OCI-LY1 (cell line): ENCODE data around the gene TCP11.

ENCODE experiments used
- H2AFZ ChIP-seq: fragments of 200-600 bp; sonication (generic), shearing (Covaris generic); 2 replicates; pipeline ENCODE4 v1.6.0; 2014; ENCODE audit warnings: antibody characterized with exemption, mild to moderate bottlenecking, low read length
- H3F3A ChIP-seq: fragments of 200-600 bp; sonication (generic), shearing (Covaris generic); 2 replicates; pipeline ENCODE4 v1.6.0; 2014; ENCODE audit warnings: mild to moderate bottlenecking, antibody characterized with exemption, low read length, moderate library complexity; ENCODE audit not compliant: insufficient read depth
- H3K27ac ChIP-seq: fragments of 200-600 bp; sonication (generic); 2 replicates; pipeline ENCODE4 v1.5.1; 2014; ENCODE audit warnings: low read length, mixed run types, mild to moderate bottlenecking, low read depth; ENCODE audit not compliant: poor library complexity, severe bottlenecking
- H3K27me3 ChIP-seq: fragments of 200-600 bp; sonication (generic); 2 replicates; pipeline ENCODE4 v1.6.0; 2014; ENCODE audit warnings: antibody characterized with exemption, mild to moderate bottlenecking, low read length, moderate library complexity; ENCODE audit not compliant: insufficient read depth
- H3K36me3 ChIP-seq: fragments of 200-600 bp; sonication (generic); 2 replicates; pipeline ENCODE4 v1.6.1; 2014; ENCODE audit warnings: mild to moderate bottlenecking, antibody characterized with exemption, low read length, moderate library complexity, mixed read lengths; ENCODE audit not compliant: insufficient read depth
- H3K4me1 ChIP-seq: fragments of 200-600 bp; sonication (generic); 2 replicates; pipeline ENCODE4 v1.5.1; 2014; ENCODE audit warnings: mild to moderate bottlenecking, low read length, moderate library complexity; ENCODE audit not compliant: insufficient read depth, severe bottlenecking
- H3K4me2 ChIP-seq: fragments of 200-600 bp; sonication (generic), shearing (Covaris generic); 2 replicates; pipeline ENCODE4 v1.6.1; 2014; ENCODE audit warnings: low read length
- H3K4me3 ChIP-seq: fragments of 200-600 bp; sonication (generic); 2 replicates; pipeline ENCODE4 v1.5.1; 2014; ENCODE audit warnings: low read length, low read depth, mild to moderate bottlenecking, mixed read lengths; ENCODE audit not compliant: poor library complexity, severe bottlenecking
- H3K79me2 ChIP-seq: fragments of 200-600 bp; shearing (Covaris generic); 2 replicates; pipeline ENCODE4 v1.6.1; 2016; ENCODE audit warnings: mixed run types, low read length, mixed read lengths; ENCODE audit not compliant: insufficient read depth
- H3K9ac ChIP-seq: fragments of 200-600 bp; sonication (generic), shearing (Covaris generic); 2 replicates; pipeline ENCODE4 v1.6.1; 2014; ENCODE audit warnings: mild to moderate bottlenecking, low read length, mixed read lengths
- H3K9me2 ChIP-seq: fragments of 200-600 bp; sonication (generic), shearing (Covaris generic); 2 replicates; pipeline ENCODE4 v1.6.1; 2014; ENCODE audit warnings: low read depth, mild to moderate bottlenecking, low read length, mixed read lengths
- H3K9me3 ChIP-seq: fragments of 200-600 bp; shearing (Covaris generic); 2 replicates; pipeline ENCODE4 v1.6.1; 2014; ENCODE audit warnings: low read length, mixed read lengths
- H4K20me1 ChIP-seq: fragments of 200-600 bp; sonication (generic), shearing (Covaris generic); 2 replicates; pipeline ENCODE4 v1.6.0; 2016; ENCODE audit warnings: mild to moderate bottlenecking, low read length; ENCODE audit not compliant: insufficient read depth
- EZH2 ChIP-seq: fragments of 200-600 bp; sonication (generic), shearing (Covaris generic); IDR thresholded peaks from 2 replicates; pipeline ENCODE4 v1.8.0; 2017; ENCODE audit warnings: borderline replicate concordance, mixed run types, mild to moderate bottlenecking, antibody characterized with exemption, low read length, moderate library complexity, mixed read lengths
- TF ChIP-seq, protein P1 (sequence below): fragments of 200-600 bp; sonication (generic), shearing (Covaris generic); IDR thresholded peaks from 2 replicates; pipeline ENCODE4 v1.5.1; 2017; ENCODE audit warnings: mild to moderate bottlenecking, antibody characterized with exemption, low read length, moderate library complexity, mixed read lengths

Gene TCP11

GRCh38 chr6:35174088-35174434 lies 32.9 kb upstream of the TCP11 start:
- Histone ChIP-seq H3K4me3 (no peak overlapping the region), H3K4me1 (no peaks in the 10 kb centered on the region), H3K9ac (no peak overlapping the region), H4K20me1 (no peaks in the 10 kb centered on the region), H3K9me3 (no peaks in the 10 kb centered on the region), H3K27ac (no peak overlapping the region), H3K4me2 (no peak overlapping the region), H3K36me3 (no peaks in the 10 kb centered on the region), H3K79me2 (no peaks in the 10 kb centered on the region), H3K9me2 (no peaks in the 10 kb centered on the region), H2AFZ (no peak overlapping the region), H3F3A (no peaks in the 10 kb centered on the region), H3K27me3 (0 out of 2 replicates have a peak, but pooled peaks cover 5% of the 10 kb centered on the region)
- TF ChIP-seq EZH2 = no peak
- TF ChIP-seq, protein P1, sequence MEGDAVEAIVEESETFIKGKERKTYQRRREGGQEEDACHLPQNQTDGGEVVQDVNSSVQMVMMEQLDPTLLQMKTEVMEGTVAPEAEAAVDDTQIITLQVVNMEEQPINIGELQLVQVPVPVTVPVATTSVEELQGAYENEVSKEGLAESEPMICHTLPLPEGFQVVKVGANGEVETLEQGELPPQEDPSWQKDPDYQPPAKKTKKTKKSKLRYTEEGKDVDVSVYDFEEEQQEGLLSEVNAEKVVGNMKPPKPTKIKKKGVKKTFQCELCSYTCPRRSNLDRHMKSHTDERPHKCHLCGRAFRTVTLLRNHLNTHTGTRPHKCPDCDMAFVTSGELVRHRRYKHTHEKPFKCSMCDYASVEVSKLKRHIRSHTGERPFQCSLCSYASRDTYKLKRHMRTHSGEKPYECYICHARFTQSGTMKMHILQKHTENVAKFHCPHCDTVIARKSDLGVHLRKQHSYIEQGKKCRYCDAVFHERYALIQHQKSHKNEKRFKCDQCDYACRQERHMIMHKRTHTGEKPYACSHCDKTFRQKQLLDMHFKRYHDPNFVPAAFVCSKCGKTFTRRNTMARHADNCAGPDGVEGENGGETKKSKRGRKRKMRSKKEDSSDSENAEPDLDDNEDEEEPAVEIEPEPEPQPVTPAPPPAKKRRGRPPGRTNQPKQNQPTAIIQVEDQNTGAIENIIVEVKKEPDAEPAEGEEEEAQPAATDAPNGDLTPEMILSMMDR = no peak

DNA sequence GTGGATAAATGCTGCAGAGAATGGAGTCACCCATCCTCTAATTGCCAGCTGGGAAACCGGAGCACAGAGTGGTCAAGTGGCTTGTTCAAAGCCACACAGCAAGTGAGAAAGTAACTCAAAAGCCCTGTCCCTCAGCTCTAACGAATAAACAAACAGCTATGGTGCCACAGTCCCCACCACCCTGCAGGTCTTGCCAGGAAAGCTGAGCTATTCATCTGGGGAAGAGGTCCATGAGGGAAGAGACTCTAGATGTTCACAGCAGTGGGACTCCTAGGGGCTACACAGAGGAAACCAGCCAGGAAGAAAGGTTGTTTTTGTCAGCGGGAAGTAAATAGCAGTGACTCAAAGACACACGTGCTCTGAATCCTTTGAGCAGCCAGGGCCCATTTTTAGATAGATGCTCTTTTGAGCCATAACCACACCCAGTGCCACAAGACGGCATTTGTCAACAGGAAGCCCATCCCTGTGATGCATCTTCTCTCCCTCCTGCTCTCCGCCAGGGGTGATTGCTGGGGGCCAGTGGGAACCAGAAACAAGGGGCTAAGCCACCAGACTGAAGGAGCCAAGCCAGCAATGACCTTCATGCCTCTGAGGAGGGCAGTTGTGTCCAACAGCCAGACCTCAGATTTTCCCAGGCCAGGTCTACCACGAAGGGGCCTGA lies 32.4 kb upstream of the TCP11 start:
- no peak overlapping the region for H3K4me3 ChIP-seq
- no peaks in the 10 kb centered on the region for H3K79me2 ChIP-seq
- no peaks in the 10 kb centered on the region for H3F3A ChIP-seq
- no peak overlapping the region for H2AFZ ChIP-seq
- H3K9me2 ChIP-seq = no peaks in the 10 kb centered on the region
- no peaks in the 10 kb centered on the region for H3K4me1 ChIP-seq
- TF ChIP-seq, protein P1 = no peak
- no peak for TF ChIP-seq EZH2
- H3K27ac ChIP-seq = no peak overlapping the region
- H4K20me1 ChIP-seq = no peaks in the 10 kb centered on the region
- H3K27me3 ChIP-seq = 0 out of 2 replicates have a peak, but pooled peaks cover 5% of the 10 kb centered on the region
- H3K9me3 ChIP-seq = no peaks in the 10 kb centered on the region
- no peak overlapping the region for H3K4me2 ChIP-seq
- H3K9ac ChIP-seq = no peak overlapping the region
- H3K36me3 ChIP-seq = no peaks in the 10 kb centered on the region

GRCh38 chr6:35173044-35173426 lies 31.9 kb upstream of the TCP11 start:
- Histone ChIP-seq H4K20me1 (no peaks in the 10 kb centered on the region), H3K9me3 (no peaks in the 10 kb centered on the region), H3F3A (no peaks in the 10 kb centered on the region), H3K4me1 (no peaks in the 10 kb centered on the region), H2AFZ (no peak overlapping the region), H3K27me3 (0 out of 2 replicates have a peak, but pooled peaks cover 5% of the 10 kb centered on the region), H3K4me2 (no peak overlapping the region), H3K9me2 (no peaks in the 10 kb centered on the region), H3K27ac (no peak overlapping the region), H3K79me2 (no peaks in the 10 kb centered on the region), H3K4me3 (no peak overlapping the region), H3K36me3 (no peaks in the 10 kb centered on the region), H3K9ac (no peak overlapping the region)
- TF ChIP-seq EZH2 = no peak
- TF ChIP-seq, protein P1 = no peak
